Calu3 (cell line): ENCODE results near the gene NCS1. TPM values are rescaled to one million over a fixed set of nuclear protein-coding genes. Genes with fewer than 3 reads are reported as not detected.

Source experiments
- BruUV-seq: library from RNA; stranded (reverse); fragments of 400-500 nt; replicated peaks from 2 replicates; lab custom pipeline; 2021; lab: Mats Ljungman, UMichigan
- CTCF ChIA-PET: fragments of 300-600 bp; sonication (Branson Sonifier 250); formaldehyde crosslinking; loops from one replicate; lab custom pipeline; 2022; ENCODE audit warnings: antibody characterized with exemption; lab: Charles Lee
- DNase-seq: peaks from one replicate; pipeline ENCODE4 v3.0.0; 2022
- H3K27ac Mint-ChIP-seq: one replicate; pipeline ENCODE4 v1.8.0; 2022; ENCODE audit warnings: mixed read lengths; ENCODE audit not compliant: unreplicated experiment
- H3K27me3 Mint-ChIP-seq: one replicate; pipeline ENCODE4 v1.8.0; 2022; ENCODE audit warnings: mixed read lengths; ENCODE audit not compliant: unreplicated experiment
- H3K36me3 Mint-ChIP-seq: one replicate; pipeline ENCODE4 v1.8.0; 2022; ENCODE audit warnings: mild to moderate bottlenecking, moderate library complexity, mixed read lengths; ENCODE audit not compliant: insufficient read depth, unreplicated experiment
- H3K4me1 Mint-ChIP-seq: one replicate; pipeline ENCODE4 v1.8.0; 2022; ENCODE audit warnings: mild to moderate bottlenecking, low read depth, mixed read lengths; ENCODE audit not compliant: unreplicated experiment
- H3K4me3 Mint-ChIP-seq: one replicate; pipeline ENCODE4 v1.8.0; 2022; ENCODE audit warnings: mild to moderate bottlenecking, low read depth, moderate library complexity, mixed read lengths; ENCODE audit not compliant: unreplicated experiment
- H3K9me3 Mint-ChIP-seq: one replicate; pipeline ENCODE4 v1.8.0; 2022; ENCODE audit warnings: low read depth, mixed read lengths; ENCODE audit not compliant: unreplicated experiment
- CTCF ChIP-seq: fragments of 200-600 bp; IDR thresholded peaks from one replicate; pipeline ENCODE4 v1.8.0; 2022; ENCODE audit warnings: antibody characterized with exemption; ENCODE audit not compliant: unreplicated experiment
- intact Hi-C: fragments of 100-400 bp; cut with micrococcal nuclease; formaldehyde crosslinking; loops from one replicate; pipeline ENCODE4 v1.10.0; 2022; ENCODE audit not compliant: unreplicated experiment
- total RNA-seq: library from RNA; stranded (reverse); gene quantifications from 2 replicates; pipeline ENCODE4 v1.2.3, GENCODE V29; 2022

The NCS1 gene
- total RNA-seq, 1 experiment from 2014 or later, result 16.1 TPM

GRCh38 chr9:130197386-130197785 is 25.2 kb downstream of the NCS1 start:
- no peak overlapping the region for H3K27ac Mint-ChIP-seq

GRCh38 chr9:130197888-130198287 is 25.7 kb downstream of the NCS1 start:
- no peak for DNase-seq
- CTCF ChIA-PET, result interaction anchor here (0.6 kb wide), 1 partner anchor 12 kb away, joined by 3 read pairs; no protein-coding TSS in a partner anchor
- H3K27ac Mint-ChIP-seq, result no peak overlapping the region
- BruUV-seq, result no TSS peak
- no peaks in the 10 kb centered on the region for H3K27me3 Mint-ChIP-seq
- no peaks in the 10 kb centered on the region for H3K9me3 Mint-ChIP-seq
- no peak overlapping the region for H3K4me3 Mint-ChIP-seq
- H3K36me3 Mint-ChIP-seq, result no peaks in the 10 kb centered on the region
- no peaks in the 10 kb centered on the region for H3K4me1 Mint-ChIP-seq
- intact Hi-C loops, result no loop called here
- TF ChIP-seq CTCF, result no peak

More at GRCh38 chr9:130197386-130197785, 25.2 kb downstream of the NCS1 start:
- CTCF ChIA-PET, result interaction anchor here (0.6 kb wide), 1 partner anchor 12 kb away, joined by 3 read pairs; no protein-coding TSS in a partner anchor
- no peak overlapping the region for H3K4me3 Mint-ChIP-seq
- no TSS peak for BruUV-seq
- no peaks in the 10 kb centered on the region for H3K36me3 Mint-ChIP-seq
- DNase-seq, result no peak
- no peak for TF ChIP-seq CTCF
- H3K9me3 Mint-ChIP-seq, result no peaks in the 10 kb centered on the region
- H3K4me1 Mint-ChIP-seq, result no peaks in the 10 kb centered on the region
- H3K27me3 Mint-ChIP-seq, result no peaks in the 10 kb centered on the region
- intact Hi-C loops, result no loop called here

- Mint-ChIP-seq H3K9me3 (no peaks in the 10 kb centered on the region), H3K27ac (no peak overlapping the region), H3K36me3 (no peaks in the 10 kb centered on the region), H3K4me3 (no peak overlapping the region), H3K4me1 (no peaks in the 10 kb centered on the region), H3K27me3 (no peaks in the 10 kb centered on the region)
- DNase-seq, result no peak
- TF ChIP-seq CTCF, result no peak
- intact Hi-C loops, result no loop called here
- no TSS peak for BruUV-seq
- CTCF ChIA-PET, result no interaction called here
Measured at GRCh38 chr9:130198501-130199179, 26.4 kb downstream of the NCS1 start.

GRCh38 chr9:130199605-130200004 is 27.4 kb downstream of the NCS1 start:
- no peaks in the 10 kb centered on the region for H3K27me3 Mint-ChIP-seq
- no peaks in the 10 kb centered on the region for H3K36me3 Mint-ChIP-seq
- no peak overlapping the region for H3K4me3 Mint-ChIP-seq
- no peaks in the 10 kb centered on the region for H3K4me1 Mint-ChIP-seq
- DNase-seq, result no peak
- CTCF ChIA-PET, result no interaction called here
- H3K9me3 Mint-ChIP-seq, result no peaks in the 10 kb centered on the region
- intact Hi-C loops, result no loop called here
- H3K27ac Mint-ChIP-seq, result no peak overlapping the region
- BruUV-seq, result no TSS peak
- no peak for TF ChIP-seq CTCF
